Karpas-422 (cell line): Measurements from ENCODE around the gene SLFN14. TPM values are rescaled to one million over a fixed set of nuclear protein-coding genes. Genes with fewer than 3 reads are reported as not detected.
"Not testable (repeated sequence)": the region's sequence is repeated elsewhere in the genome, so short reads cannot be mapped to it uniquely, and the experiment has no call there.

Source experiments
- DNase-seq: peaks from one replicate; pipeline ENCODE4 v3.0.0-alpha.2; 2015
- H2AFZ ChIP-seq: fragments of 200-600 bp; sonication (generic); 2 replicates; pipeline ENCODE4 v1.6.1; 2014; ENCODE audit warnings: antibody characterized with exemption, low read length, mixed read lengths
- H3K27ac ChIP-seq: fragments of 200-600 bp; sonication (generic); 2 replicates; pipeline ENCODE4 v1.5.1; 2014; ENCODE audit warnings: mild to moderate bottlenecking, low read length, moderate library complexity
- H3K27me3 ChIP-seq: fragments of 200-600 bp; sonication (generic); 2 replicates; pipeline ENCODE4 v1.6.1; 2014; ENCODE audit warnings: low read length, mixed read lengths
- H3K36me3 ChIP-seq: fragments of 200-600 bp; sonication (generic); 2 replicates; pipeline ENCODE4 v1.6.1; 2014; ENCODE audit warnings: low read length, mixed read lengths; ENCODE audit not compliant: insufficient read depth
- H3K4me1 ChIP-seq: fragments of 200-600 bp; sonication (generic); 2 replicates; pipeline ENCODE4 v1.6.1; 2014; ENCODE audit warnings: mild to moderate bottlenecking, low read length, mixed read lengths
- H3K4me2 ChIP-seq: fragments of 200-600 bp; sonication (generic); 2 replicates; pipeline ENCODE4 v1.6.1; 2014; ENCODE audit warnings: low read length, low read depth, mild to moderate bottlenecking; ENCODE audit not compliant: poor library complexity, severe bottlenecking
- H3K4me3 ChIP-seq: fragments of 200-600 bp; sonication (generic); 2 replicates; pipeline ENCODE4 v1.5.1; 2014; ENCODE audit warnings: mild to moderate bottlenecking, antibody characterized with exemption, low read length, mixed read lengths
- H3K79me2 ChIP-seq: fragments of 200-600 bp; sonication (generic); 2 replicates; pipeline ENCODE4 v1.6.1; 2014; ENCODE audit warnings: mild to moderate bottlenecking, low read length, mixed read lengths
- H3K9ac ChIP-seq: fragments of 200-600 bp; sonication (generic); 2 replicates; pipeline ENCODE4 v1.6.0; 2014; ENCODE audit warnings: low read length
- H3K9me2 ChIP-seq: fragments of 200-600 bp; sonication (generic), shearing (Covaris generic); replicated peaks from 2 replicates; pipeline ENCODE4 v1.6.0; 2014; ENCODE audit warnings: mild to moderate bottlenecking, low read length, moderate library complexity; ENCODE audit not compliant: insufficient read depth
- H3K9me3 ChIP-seq: fragments of 300-700, 200-600 bp; sonication (generic); 2 replicates; pipeline ENCODE4 v1.6.1; 2014; ENCODE audit warnings: low read length, mixed read lengths
- H4K20me1 ChIP-seq: fragments of 200-600 bp; sonication (generic); 2 replicates; pipeline ENCODE4 v1.6.1; 2014; ENCODE audit warnings: mild to moderate bottlenecking, antibody characterized with exemption, low read length, low read depth; ENCODE audit not compliant: insufficient read depth
- total RNA-seq: library from RNA; depleted of rRNA; stranded (reverse); fragments of >200 nt; shearing (Covaris generic); gene quantifications from 2 replicates; pipeline ENCODE4 v1.2.3, GENCODE V29; 2014; ENCODE audit warnings: low replicate concordance

The SLFN14 gene
- total RNA-seq, 1 experiment from 2014 or later: not detected

- H3K4me3 ChIP-seq, DNase-seq, H3K36me3 ChIP-seq, H3K9me2 ChIP-seq, H4K20me1 ChIP-seq, H3K9ac ChIP-seq, H3K4me2 ChIP-seq, H3K79me2 ChIP-seq, H3K9me3 ChIP-seq, H3K4me1 ChIP-seq, H3K27ac ChIP-seq, H2AFZ ChIP-seq, H3K27me3 ChIP-seq: not testable (repeated sequence)
Observed at GRCh38 chr17:35529326-35529725, 31.3 kb downstream of the SLFN14 start.

- Histone ChIP-seq H3K79me2 (no peaks in the 10 kb centered on the region), H3K4me3 (no peak overlapping the region), H3K4me1 (no peaks in the 10 kb centered on the region)
Observed at GRCh38 chr17:35523296-35523695, 37.3 kb downstream of the SLFN14 start.

GRCh38 chr17:35521654-35522256 is 38.9 kb downstream of the SLFN14 start:
- H3K79me2 ChIP-seq, H3K27me3 ChIP-seq, H3K4me1 ChIP-seq, H3K36me3 ChIP-seq, H3K4me3 ChIP-seq, H3K9me3 ChIP-seq, H3K9ac ChIP-seq, H4K20me1 ChIP-seq, H3K9me2 ChIP-seq, H3K27ac ChIP-seq, H2AFZ ChIP-seq, H3K4me2 ChIP-seq, DNase-seq: not testable (repeated sequence)

More at GRCh38 chr17:35523296-35523695, 37.3 kb downstream of the SLFN14 start:
- Histone ChIP-seq H3K27ac (no peak overlapping the region), H3K9me3 (no peaks in the 10 kb centered on the region), H3K9me2 (no peaks in the 10 kb centered on the region), H3K9ac (no peak overlapping the region), H2AFZ (no peak overlapping the region), H3K27me3 (no peaks in the 10 kb centered on the region), H4K20me1 (no peaks in the 10 kb centered on the region), H3K36me3 (no peaks in the 10 kb centered on the region), H3K4me2 (no peak overlapping the region)
- DNase-seq: no peak

GRCh38 chr17:35521150-35521549 is 39.5 kb downstream of the SLFN14 start:
- Histone ChIP-seq H3K4me1 (no peaks in the 10 kb centered on the region), H3K4me3 (no peak overlapping the region), H3K4me2 (no peak overlapping the region)

GRCh38 chr17:35519906-35520442 is 40.6 kb downstream of the SLFN14 start:
- H3K4me2 ChIP-seq: no peak overlapping the region
- no peak overlapping the region for H2AFZ ChIP-seq
- no peak overlapping the region for H3K27ac ChIP-seq
- no peak overlapping the region for H3K9ac ChIP-seq
- no peaks in the 10 kb centered on the region for H3K9me2 ChIP-seq
- no peaks in the 10 kb centered on the region for H3K79me2 ChIP-seq
- no peaks in the 10 kb centered on the region for H4K20me1 ChIP-seq
- H3K4me1 ChIP-seq: no peaks in the 10 kb centered on the region
- DNase-seq: no peak
- H3K36me3 ChIP-seq: no peaks in the 10 kb centered on the region
- no peaks in the 10 kb centered on the region for H3K27me3 ChIP-seq
- H3K4me3 ChIP-seq: no peak overlapping the region
- H3K9me3 ChIP-seq: no peaks in the 10 kb centered on the region

More at GRCh38 chr17:35521150-35521549, 39.5 kb downstream of the SLFN14 start:
- no peaks in the 10 kb centered on the region for H4K20me1 ChIP-seq
- H3K79me2 ChIP-seq: no peaks in the 10 kb centered on the region
- no peak for DNase-seq
- no peak overlapping the region for H3K9ac ChIP-seq
- H2AFZ ChIP-seq: no peak overlapping the region
- H3K36me3 ChIP-seq: no peaks in the 10 kb centered on the region
- H3K9me2 ChIP-seq: no peaks in the 10 kb centered on the region
- H3K27me3 ChIP-seq: no peaks in the 10 kb centered on the region
- no peaks in the 10 kb centered on the region for H3K9me3 ChIP-seq
- no peak overlapping the region for H3K27ac ChIP-seq

- H4K20me1 ChIP-seq: no peaks in the 10 kb centered on the region
- H3K27me3 ChIP-seq: no peaks in the 10 kb centered on the region
- H3K9me3 ChIP-seq: no peaks in the 10 kb centered on the region
- H3K36me3 ChIP-seq: no peaks in the 10 kb centered on the region
- no peak overlapping the region for H2AFZ ChIP-seq
- no peak overlapping the region for H3K9ac ChIP-seq
- no peak overlapping the region for H3K4me3 ChIP-seq
- no peaks in the 10 kb centered on the region for H3K9me2 ChIP-seq
- H3K4me1 ChIP-seq: no peaks in the 10 kb centered on the region
- no peaks in the 10 kb centered on the region for H3K79me2 ChIP-seq
- no peak for DNase-seq
- no peak overlapping the region for H3K27ac ChIP-seq
- H3K4me2 ChIP-seq: no peak overlapping the region
Observed at GRCh38 chr17:35519439-35519838, 41.2 kb downstream of the SLFN14 start.

- not testable (repeated sequence) for H3K9ac ChIP-seq, DNase-seq, H3K4me2 ChIP-seq, H3K9me2 ChIP-seq, H3K36me3 ChIP-seq, H3K27me3 ChIP-seq, H2AFZ ChIP-seq, H3K9me3 ChIP-seq, H3K4me1 ChIP-seq, H3K27ac ChIP-seq, H4K20me1 ChIP-seq, H3K79me2 ChIP-seq, H3K4me3 ChIP-seq
Observed at GRCh38 chr17:35518431-35518830, 42.2 kb downstream of the SLFN14 start.

- no peaks in the 10 kb centered on the region for H3K4me1 ChIP-seq
Observed at GRCh38 chr17:35515027-35515426, 45.6 kb downstream of the SLFN14 start.

More at GRCh38 chr17:35515027-35515426, 45.6 kb downstream of the SLFN14 start:
- no peaks in the 10 kb centered on the region for H3K27me3 ChIP-seq
- no peak for DNase-seq
- no peaks in the 10 kb centered on the region for H3K9me2 ChIP-seq
- no peak overlapping the region for H3K4me3 ChIP-seq
- H3K9ac ChIP-seq: no peak overlapping the region
- H4K20me1 ChIP-seq: no peaks in the 10 kb centered on the region
- H3K9me3 ChIP-seq: no peaks in the 10 kb centered on the region
- no peak overlapping the region for H3K27ac ChIP-seq
- H3K79me2 ChIP-seq: no peaks in the 10 kb centered on the region
- no peak overlapping the region for H2AFZ ChIP-seq
- no peak overlapping the region for H3K4me2 ChIP-seq
- no peaks in the 10 kb centered on the region for H3K36me3 ChIP-seq
